Colonic mucosa (tissue), 4 donors: ENCODE measurements around the gene ELOA2. TPM values are rescaled to one million over a fixed set of nuclear protein-coding genes. Genes with fewer than 3 reads are reported as not detected.

Experiments used
- DNase-seq: peaks from one replicate; pipeline ENCODE4 v3.0.0-alpha.2; 2020
- H3K27ac ChIP-seq: fragments of 200-600 bp; one replicate; pipeline ENCODE4 v1.8.0; 2021
- H3K27me3 ChIP-seq: fragments of 200-600 bp; one replicate; pipeline ENCODE4 v1.8.0; 2021
- H3K36me3 ChIP-seq: fragments of 200-600 bp; one replicate; pipeline ENCODE4 v1.8.0; 2021
- H3K4me1 ChIP-seq: fragments of 200-600 bp; one replicate; pipeline ENCODE4 v1.8.0; 2021; ENCODE audit warnings: mild to moderate bottlenecking
- H3K4me3 ChIP-seq: fragments of 200-600 bp; one replicate; pipeline ENCODE4 v1.8.0; 2021
- H3K9ac ChIP-seq, 2 donors: one replicate each; pipeline ENCODE4 v1.7.0; 2013; ENCODE audit warnings: control low read depth in 2 of 2, low read depth in 2 of 2, low read length in 2 of 2
- H3K9me3 ChIP-seq: fragments of 200-600 bp; one replicate; pipeline ENCODE4 v1.8.0; 2021
- intact Hi-C: fragments of 100-400 bp; cut with DNase I; formaldehyde crosslinking; loops from one replicate; pipeline ENCODE4 v1.14.1; 2022
- total RNA-seq, 2 donors: library from RNA; stranded (reverse); fragmentation: NEBNext Ultra II Directional in 1 of 2; extraction: Animal tissue kit (Norgen Biotek cat#: 25700) in 1 of 2; gene quantifications; one replicate each; pipeline ENCODE4 v1.2.1, GENCODE V29; 2021
- TF ChIP-seq, protein P1 (sequence below): fragments of 200-600 bp; IDR thresholded peaks from one replicate; pipeline ENCODE4 v1.8.0; 2022; ENCODE audit warnings: antibody characterized with exemption, mild to moderate bottlenecking
- donor health status: healthy.
- donor health status: DM: no; HTN: no; CAD: no.
- donor health status: DM: no; HTN: no; CAD: no.

Gene ELOA2, protein sequence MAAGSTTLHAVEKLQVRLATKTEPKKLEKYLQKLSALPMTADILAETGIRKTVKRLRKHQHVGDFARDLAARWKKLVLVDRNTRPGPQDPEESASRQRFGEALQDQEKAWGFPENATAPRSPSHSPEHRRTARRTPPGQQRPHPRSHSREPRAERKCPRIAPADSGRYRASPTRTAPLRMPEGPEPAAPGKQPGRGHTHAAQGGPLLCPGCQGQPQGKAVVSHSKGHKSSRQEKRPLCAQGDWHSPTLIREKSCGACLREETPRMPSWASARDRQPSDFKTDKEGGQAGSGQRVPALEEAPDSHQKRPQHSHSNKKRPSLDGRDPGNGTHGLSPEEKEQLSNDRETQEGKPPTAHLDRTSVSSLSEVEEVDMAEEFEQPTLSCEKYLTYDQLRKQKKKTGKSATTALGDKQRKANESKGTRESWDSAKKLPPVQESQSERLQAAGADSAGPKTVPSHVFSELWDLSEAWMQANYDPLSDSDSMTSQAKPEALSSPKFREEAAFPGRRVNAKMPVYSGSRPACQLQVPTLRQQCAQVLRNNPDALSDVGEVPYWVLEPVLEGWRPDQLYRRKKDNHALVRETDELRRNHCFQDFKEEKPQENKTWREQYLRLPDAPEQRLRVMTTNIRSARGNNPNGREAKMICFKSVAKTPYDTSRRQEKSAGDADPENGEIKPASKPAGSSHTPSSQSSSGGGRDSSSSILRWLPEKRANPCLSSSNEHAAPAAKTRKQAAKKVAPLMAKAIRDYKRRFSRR
- not detected for total RNA-seq

DNA sequence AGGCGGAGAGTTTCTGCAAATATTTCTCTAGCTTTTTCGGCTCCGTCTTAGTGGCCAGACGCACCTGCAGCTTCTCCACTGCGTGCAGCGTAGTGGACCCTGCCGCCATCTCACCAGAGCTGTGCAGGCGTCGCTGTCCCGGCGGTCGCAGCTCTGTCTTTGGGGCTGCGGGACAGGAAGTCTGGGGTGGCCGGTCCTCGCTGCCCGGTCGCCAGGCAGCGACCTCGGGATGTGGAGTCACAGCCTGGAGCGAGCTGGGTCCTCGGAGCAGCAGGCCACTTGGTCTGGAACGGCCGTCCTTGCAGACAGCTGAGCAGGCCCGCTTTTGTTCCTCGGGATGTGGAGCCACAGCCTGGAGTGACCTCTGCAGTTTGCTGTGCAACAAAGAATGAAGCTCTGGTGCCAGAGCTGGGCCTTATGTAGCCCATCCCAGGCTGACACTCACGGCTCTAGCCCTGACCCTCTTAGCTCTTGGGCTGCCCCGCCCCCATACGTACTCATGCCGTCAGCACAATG lies at the start of gene ELOA2:
Gene ELOA2, minus strand, starts transcription at position 466 of the 516 bp plus-strand sequence. Its CDS starts 357 bp downstream, at position 109.
- no peak for DNase-seq
- H3K9me3 ChIP-seq: no peaks in the 10 kb centered on the region
- H3K27me3 ChIP-seq: no peaks in the 10 kb centered on the region
- no peak within 1 kb of the TSS for H3K4me3 ChIP-seq
- intact Hi-C loops: no loop called here
- TF ChIP-seq, protein P1, sequence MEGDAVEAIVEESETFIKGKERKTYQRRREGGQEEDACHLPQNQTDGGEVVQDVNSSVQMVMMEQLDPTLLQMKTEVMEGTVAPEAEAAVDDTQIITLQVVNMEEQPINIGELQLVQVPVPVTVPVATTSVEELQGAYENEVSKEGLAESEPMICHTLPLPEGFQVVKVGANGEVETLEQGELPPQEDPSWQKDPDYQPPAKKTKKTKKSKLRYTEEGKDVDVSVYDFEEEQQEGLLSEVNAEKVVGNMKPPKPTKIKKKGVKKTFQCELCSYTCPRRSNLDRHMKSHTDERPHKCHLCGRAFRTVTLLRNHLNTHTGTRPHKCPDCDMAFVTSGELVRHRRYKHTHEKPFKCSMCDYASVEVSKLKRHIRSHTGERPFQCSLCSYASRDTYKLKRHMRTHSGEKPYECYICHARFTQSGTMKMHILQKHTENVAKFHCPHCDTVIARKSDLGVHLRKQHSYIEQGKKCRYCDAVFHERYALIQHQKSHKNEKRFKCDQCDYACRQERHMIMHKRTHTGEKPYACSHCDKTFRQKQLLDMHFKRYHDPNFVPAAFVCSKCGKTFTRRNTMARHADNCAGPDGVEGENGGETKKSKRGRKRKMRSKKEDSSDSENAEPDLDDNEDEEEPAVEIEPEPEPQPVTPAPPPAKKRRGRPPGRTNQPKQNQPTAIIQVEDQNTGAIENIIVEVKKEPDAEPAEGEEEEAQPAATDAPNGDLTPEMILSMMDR: no peak
- H3K4me1 ChIP-seq: no peaks in the 10 kb centered on the region
- no peaks in the 10 kb centered on the region for H3K36me3 ChIP-seq
- no peak within 1 kb of the TSS for H3K9ac ChIP-seq
- H3K27ac ChIP-seq: no peak within 1 kb of the TSS

DNA sequence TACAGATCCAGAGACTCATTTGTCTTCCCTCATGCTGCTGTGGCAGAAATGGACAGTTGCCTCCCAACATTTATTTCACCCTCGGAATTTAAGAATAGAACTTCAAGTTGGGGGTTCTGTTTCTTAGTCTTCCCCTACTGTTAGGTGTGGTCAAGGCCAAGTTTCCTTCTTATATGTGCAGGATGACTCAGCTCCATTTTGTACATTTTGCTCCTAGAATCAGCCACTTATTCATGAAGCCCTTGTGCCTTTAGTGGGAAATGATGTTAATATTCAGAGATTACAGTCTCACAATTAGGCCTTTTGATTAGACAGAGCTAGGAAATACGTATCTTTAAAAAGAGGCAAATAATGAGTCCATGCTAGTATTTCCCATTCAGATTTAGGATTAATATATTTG lies 46.2 kb upstream of the ELOA2 start:
- H3K9me3 ChIP-seq: no peaks in the 10 kb centered on the region
- no peaks in the 10 kb centered on the region for H3K4me1 ChIP-seq
- no peak overlapping the region for H3K27ac ChIP-seq
- intact Hi-C loops: no loop called here
- no peak overlapping the region for H3K9ac ChIP-seq
- no peak for DNase-seq
- no peaks in the 10 kb centered on the region for H3K36me3 ChIP-seq
- H3K27me3 ChIP-seq: no peaks in the 10 kb centered on the region
- TF ChIP-seq, protein P1: no peak
- no peak overlapping the region for H3K4me3 ChIP-seq

DNA sequence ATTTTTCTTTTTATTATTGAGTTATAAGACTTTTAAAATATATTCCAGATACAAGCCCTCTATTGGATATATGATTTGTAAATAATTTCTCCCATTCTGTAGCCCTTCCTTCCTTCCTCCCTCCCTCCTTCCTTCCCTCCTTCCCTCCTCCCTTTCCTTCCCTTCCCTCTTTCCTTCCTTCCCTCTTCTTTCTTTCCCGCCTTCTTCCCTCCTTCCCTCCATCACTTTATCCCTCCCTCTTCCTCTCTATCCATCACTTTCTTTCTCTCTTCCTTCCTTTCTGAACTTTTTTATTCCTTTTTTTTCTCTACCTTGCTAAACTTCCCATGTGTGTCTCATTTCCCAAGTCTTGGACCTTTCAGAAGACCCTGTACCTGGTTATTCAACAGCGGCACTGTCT lies 45.5 kb upstream of the ELOA2 start:
- intact Hi-C loops: no loop called here
- no peak overlapping the region for H3K27ac ChIP-seq

DNA sequence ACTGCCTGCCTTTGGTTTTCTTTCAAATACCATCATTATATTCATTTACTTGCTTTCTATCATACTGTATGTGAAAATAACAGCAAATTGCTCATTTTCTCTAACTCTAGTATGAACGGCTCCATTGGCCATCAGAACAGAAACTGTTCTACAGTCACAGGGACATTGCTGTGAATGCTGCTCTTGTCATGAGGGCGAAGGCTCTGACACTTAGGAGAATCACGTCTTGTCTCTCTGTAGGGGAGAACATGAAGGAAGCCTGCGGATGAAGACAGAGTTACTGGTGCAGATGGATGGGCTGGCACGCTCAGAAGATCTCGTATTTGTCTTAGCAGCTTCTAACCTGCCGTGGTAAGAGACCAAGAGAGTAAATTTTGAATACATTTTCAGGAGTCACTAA lies 41.7 kb upstream of the ELOA2 start:
- H3K4me1 ChIP-seq: no peaks in the 10 kb centered on the region
- H3K4me3 ChIP-seq: no peak overlapping the region
- no peak overlapping the region for H3K27ac ChIP-seq
- intact Hi-C loops: no loop called here
- no peak for DNase-seq
- no peaks in the 10 kb centered on the region for H3K9me3 ChIP-seq
- H3K9ac ChIP-seq: no peak overlapping the region
- TF ChIP-seq, protein P1: no peak
- H3K27me3 ChIP-seq: no peaks in the 10 kb centered on the region
- no peaks in the 10 kb centered on the region for H3K36me3 ChIP-seq

More for the DNA sequence above, 45.5 kb upstream of the ELOA2 start:
- Histone ChIP-seq H3K27me3 (no peaks in the 10 kb centered on the region), H3K4me1 (no peaks in the 10 kb centered on the region), H3K9ac (no peak overlapping the region), H3K9me3 (no peaks in the 10 kb centered on the region), H3K36me3 (no peaks in the 10 kb centered on the region), H3K4me3 (no peak overlapping the region)
- DNase-seq: no peak
- TF ChIP-seq, protein P1: no peak

DNA sequence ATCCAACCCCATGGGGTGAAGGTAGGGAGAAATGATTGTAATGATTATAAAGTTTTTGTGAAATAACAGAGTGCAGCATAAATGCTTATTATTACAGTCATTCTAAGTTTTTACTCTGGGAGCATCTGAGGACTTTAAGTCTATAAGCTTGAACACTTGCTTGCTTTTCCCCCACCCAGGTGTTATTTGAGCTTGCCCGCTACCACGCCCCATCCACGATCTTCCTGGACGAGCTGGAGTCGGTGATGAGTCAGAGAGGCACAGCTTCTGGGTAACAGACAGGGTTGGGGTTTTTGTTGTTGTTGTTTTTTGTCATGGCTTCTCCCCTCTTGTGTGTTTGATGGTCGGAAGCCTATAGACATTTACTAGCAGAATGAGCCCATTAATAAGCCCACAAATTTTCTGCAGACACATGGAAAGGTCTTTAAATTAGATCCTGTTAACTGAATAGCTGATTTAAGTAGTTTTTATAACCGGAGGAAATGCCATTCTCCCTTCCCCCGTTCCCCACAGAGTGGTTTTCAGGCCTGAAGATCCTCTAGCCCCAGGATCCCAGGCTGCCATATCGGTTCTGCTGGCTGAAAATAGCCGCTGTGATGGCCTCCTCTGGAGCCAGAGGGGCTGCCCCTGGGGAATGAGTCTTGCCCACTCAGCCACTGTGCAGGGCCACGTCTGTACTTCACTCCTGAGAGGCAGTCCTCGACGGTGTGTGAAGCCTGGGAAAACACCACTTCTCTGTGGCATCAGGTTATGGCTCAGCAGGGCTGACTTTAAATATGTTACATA lies 39.9 kb upstream of the ELOA2 start:
- TF ChIP-seq, protein P1: no peak
- no peak overlapping the region for H3K9ac ChIP-seq
- no peak overlapping the region for H3K27ac ChIP-seq
- DNase-seq: peak; percentile 31
- no peaks in the 10 kb centered on the region for H3K4me1 ChIP-seq
- no peak overlapping the region for H3K4me3 ChIP-seq
- intact Hi-C loops: no loop called here
- H3K36me3 ChIP-seq: no peaks in the 10 kb centered on the region
- H3K9me3 ChIP-seq: no peaks in the 10 kb centered on the region
- H3K27me3 ChIP-seq: no peaks in the 10 kb centered on the region
